BJ (cell line): Measurements from ENCODE around the gene CDK15. TPM values are rescaled to one million over a fixed set of nuclear protein-coding genes. Genes with fewer than 3 reads are reported as not detected.

Source experiments
- CTCF ChIA-PET: fragments of 350-600 bp; formaldehyde crosslinking; extraction: SDS; loops from one replicate; lab custom pipeline; 2021; ENCODE audit warnings: antibody characterized with exemption, inconsistent platforms; lab: Yijun Ruan, JAX
- POLR2A ChIA-PET: fragments of 300-600 bp; sonication (Branson Sonifier 250); formaldehyde crosslinking; extraction: SDS; loops from one replicate; lab custom pipeline; 2021; ENCODE audit warnings: antibody characterized with exemption; lab: Charles Lee
- DNase-seq: peaks from one replicate; pipeline ENCODE4 v3.0.0-alpha.2; 2011; ENCODE audit warnings: low read depth
- H3K27me3 ChIP-seq: 2 replicates; pipeline ENCODE4 v1.6.0; 2011; ENCODE audit warnings: low read length; ENCODE audit not compliant: control insufficient read depth, insufficient read depth
- H3K36me3 ChIP-seq: 2 replicates; pipeline ENCODE4 v1.5.1; 2011; ENCODE audit warnings: low read length; ENCODE audit not compliant: control insufficient read depth, insufficient read depth
- H3K4me3 ChIP-seq: 2 replicates; pipeline ENCODE4 v1.5.1; 2011; ENCODE audit warnings: low read depth, mild to moderate bottlenecking, control low read depth, low read length
- polyA plus RNA-seq: library from polyadenylated mRNA; depleted of rRNA; stranded (reverse); fragments of >200 nt; gene quantifications from 2 replicates; pipeline ENCODE4 v1.2.3, GENCODE V29; 2011
- TF ChIP-seq, protein P1 (sequence below): IDR thresholded peaks from 2 replicates; pipeline ENCODE4 v1.5.1; 2011; ENCODE audit warnings: low read depth, mild to moderate bottlenecking, control low read depth, inconsistent platforms, low read length, moderate library complexity; ENCODE audit not compliant: insufficient read depth

CDK15 gene
- polyA plus RNA-seq, 1 experiment = 8.2 TPM

DNA sequence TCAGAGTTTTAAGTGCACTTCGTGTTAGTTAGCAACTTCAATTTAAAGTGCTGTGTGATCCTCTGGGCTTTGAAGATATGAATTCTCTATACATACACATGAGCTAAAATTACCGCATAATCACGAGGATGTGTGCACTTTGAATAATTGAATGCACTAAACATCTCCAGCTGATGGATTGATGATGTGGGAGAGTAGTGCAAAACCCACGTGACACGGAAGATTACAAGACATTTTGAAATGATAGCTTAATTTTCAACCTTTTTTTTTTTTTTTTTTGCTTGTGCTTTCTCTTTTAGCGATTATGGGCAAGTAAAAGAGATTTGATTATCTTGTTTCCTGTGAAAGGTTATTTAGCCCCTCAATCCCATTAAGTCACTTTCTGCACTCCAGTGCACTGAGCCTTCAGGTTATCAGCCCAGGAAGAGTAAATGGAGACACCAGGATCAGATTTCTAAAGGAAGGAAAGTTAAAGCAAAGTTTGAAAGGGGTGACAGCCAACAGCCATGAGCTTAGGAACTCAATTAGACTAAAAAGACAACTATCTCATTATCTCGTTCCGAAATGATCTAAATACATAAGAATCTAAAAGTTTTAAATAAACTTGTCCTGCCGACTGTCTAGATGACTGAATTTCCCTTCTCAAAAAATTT, 81.6 kb downstream of the CDK15 start:
- TF ChIP-seq, protein P1, sequence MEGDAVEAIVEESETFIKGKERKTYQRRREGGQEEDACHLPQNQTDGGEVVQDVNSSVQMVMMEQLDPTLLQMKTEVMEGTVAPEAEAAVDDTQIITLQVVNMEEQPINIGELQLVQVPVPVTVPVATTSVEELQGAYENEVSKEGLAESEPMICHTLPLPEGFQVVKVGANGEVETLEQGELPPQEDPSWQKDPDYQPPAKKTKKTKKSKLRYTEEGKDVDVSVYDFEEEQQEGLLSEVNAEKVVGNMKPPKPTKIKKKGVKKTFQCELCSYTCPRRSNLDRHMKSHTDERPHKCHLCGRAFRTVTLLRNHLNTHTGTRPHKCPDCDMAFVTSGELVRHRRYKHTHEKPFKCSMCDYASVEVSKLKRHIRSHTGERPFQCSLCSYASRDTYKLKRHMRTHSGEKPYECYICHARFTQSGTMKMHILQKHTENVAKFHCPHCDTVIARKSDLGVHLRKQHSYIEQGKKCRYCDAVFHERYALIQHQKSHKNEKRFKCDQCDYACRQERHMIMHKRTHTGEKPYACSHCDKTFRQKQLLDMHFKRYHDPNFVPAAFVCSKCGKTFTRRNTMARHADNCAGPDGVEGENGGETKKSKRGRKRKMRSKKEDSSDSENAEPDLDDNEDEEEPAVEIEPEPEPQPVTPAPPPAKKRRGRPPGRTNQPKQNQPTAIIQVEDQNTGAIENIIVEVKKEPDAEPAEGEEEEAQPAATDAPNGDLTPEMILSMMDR = no peak
- Histone ChIP-seq H3K4me3 (peak overlapping the region; percentile 2; the same call in 1 of the 2 replicates), H3K27me3 (no peaks in the 10 kb centered on the region), H3K36me3 (no peaks in the 10 kb centered on the region)
- ChIA-PET POLR2A (no interaction called here), CTCF (interaction anchor here (0.9 to 1.5 kb wide), 2 partner anchors 27 to 148 kb away, joined by 3 to 4 read pairs; no protein-coding TSS in a partner anchor)
- DNase-seq = no peak

DNA sequence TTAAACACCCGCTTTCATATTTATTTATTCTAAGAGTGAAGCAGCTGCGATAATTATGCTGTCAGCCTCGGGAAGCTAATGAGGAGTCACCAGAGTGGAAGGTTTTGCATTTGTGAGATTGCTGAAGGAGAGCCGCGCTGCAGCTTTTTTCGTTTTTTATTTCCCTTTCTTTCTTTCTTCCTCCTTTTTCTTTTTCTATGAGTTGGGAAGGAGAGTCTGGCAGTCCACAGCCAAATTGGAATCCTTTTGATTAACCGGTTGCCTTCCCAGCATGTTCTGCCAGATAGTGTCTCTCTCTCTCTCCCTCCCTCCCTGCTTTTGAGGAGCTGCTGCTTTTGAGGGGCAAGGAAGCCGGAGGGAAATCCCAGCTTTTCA, 82.1 kb downstream of the CDK15 start:
- Histone ChIP-seq H3K36me3 (no peaks in the 10 kb centered on the region), H3K4me3 (peak overlapping the region; percentile 2; the same call in 1 of the 2 replicates), H3K27me3 (no peaks in the 10 kb centered on the region)
- TF ChIP-seq, protein P1 = no peak
- ChIA-PET POLR2A (interaction anchor here (0.6 kb wide), 1 partner anchor 106 kb away, joined by 3 read pairs; no protein-coding TSS in a partner anchor), CTCF (interaction anchor here (0.9 to 1.5 kb wide), 2 partner anchors 28 to 147 kb away, joined by 3 to 4 read pairs; no protein-coding TSS in a partner anchor)
- DNase-seq = no peak

DNA sequence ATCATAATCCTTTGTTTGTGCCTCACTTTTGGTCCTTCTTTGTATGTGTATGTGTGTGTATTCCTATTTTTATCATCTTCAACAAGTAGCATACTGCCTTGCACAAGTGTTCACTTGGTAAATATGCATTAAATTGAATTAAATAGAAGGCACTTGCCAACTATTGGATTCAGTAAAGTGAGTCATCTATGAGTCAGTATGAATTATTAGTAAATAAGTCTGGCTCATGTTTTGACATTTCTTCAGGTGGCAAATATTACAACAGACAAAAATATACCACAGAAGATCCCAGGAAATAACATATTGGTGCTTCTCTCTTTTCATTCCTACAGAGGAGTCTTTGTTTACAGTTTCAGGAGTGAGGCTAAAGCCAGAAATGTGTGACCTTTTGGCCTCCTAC, 84.1 kb downstream of the CDK15 start:
- no peak for DNase-seq
- ChIA-PET POLR2A (no interaction called here), CTCF (no interaction called here)
- Histone ChIP-seq H3K4me3 (no peak overlapping the region), H3K36me3 (no peaks in the 10 kb centered on the region), H3K27me3 (no peaks in the 10 kb centered on the region)
- TF ChIP-seq, protein P1 = no peak

DNA sequence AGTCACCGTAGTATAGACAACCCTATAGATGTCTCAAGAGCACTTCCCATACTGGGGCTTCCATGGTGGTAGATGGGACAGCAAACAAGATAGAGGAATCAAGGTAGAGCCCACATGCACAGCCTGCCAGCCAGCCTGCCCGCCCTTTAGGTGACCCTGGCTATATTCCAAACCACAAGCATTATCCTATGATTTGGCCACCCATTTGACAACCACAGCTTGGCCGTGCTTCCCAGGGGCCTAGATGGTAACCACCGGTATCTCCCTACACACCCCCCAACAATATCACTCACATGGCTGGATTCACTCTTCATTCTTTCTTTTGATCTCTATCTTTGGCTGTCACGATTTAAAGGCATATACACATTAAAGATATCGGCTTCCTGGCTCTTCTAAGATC, 85.3 kb downstream of the CDK15 start:
- Histone ChIP-seq H3K4me3 (no peak overlapping the region), H3K27me3 (no peaks in the 10 kb centered on the region), H3K36me3 (no peaks in the 10 kb centered on the region)
- ChIA-PET CTCF (no interaction called here), POLR2A (no interaction called here)
- TF ChIP-seq, protein P1 = no peak
- DNase-seq = no peak

DNA sequence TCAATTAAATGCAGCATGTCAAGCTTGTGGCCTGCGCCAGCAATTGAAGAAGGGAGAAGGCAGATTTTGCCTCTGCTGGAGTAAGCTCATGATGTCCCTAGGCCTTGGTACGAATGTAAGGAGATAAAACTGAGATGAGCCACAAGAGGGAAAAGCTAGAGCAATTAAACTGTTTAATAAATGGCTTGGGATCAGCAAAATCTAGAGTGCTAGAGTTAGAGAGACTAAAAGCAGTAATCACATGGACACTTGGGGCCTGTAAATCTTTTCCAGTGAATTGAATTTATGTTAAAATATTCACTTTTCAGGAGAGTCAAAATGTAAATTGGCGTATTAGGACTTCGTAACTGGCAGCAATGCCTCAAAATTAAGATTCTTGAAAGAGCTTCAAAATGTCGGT, 86.2 kb downstream of the CDK15 start:
- no peaks in the 10 kb centered on the region for H3K36me3 ChIP-seq
- POLR2A ChIA-PET = no interaction called here
- TF ChIP-seq, protein P1 = no peak
- no peak for DNase-seq
- CTCF ChIA-PET = no interaction called here
- H3K4me3 ChIP-seq = no peak overlapping the region
- no peaks in the 10 kb centered on the region for H3K27me3 ChIP-seq
